GM12891 (cell line): ENCODE results near the gene HTR3A.

ENCODE experiments used
- PAX5 ChIP-seq: IDR thresholded peaks from 2 replicates; pipeline ENCODE4 v1.6.1; 2011; ENCODE audit warnings: low read length, moderate library complexity, mild to moderate bottlenecking; ENCODE audit not compliant: insufficient read depth, severe bottlenecking
- POLR2A ChIP-seq: IDR thresholded peaks from 2 replicates; pipeline ENCODE4 v1.6.1; 2011; ENCODE audit warnings: low read depth, low read length, control low read depth
- POLR2AphosphoS5 ChIP-seq: IDR thresholded peaks from 2 replicates; pipeline ENCODE4 v1.6.1; 2011; ENCODE audit warnings: low read depth, low read length, control low read depth
- POU2F2 ChIP-seq: IDR thresholded peaks from 2 replicates; pipeline ENCODE4 v1.6.1; 2011; ENCODE audit warnings: low read depth, mild to moderate bottlenecking, control low read depth, low read length, moderate library complexity
- SPI1 ChIP-seq: IDR thresholded peaks from 2 replicates; pipeline ENCODE4 v1.6.1; 2011; ENCODE audit warnings: low read depth, low read length, control low read depth

- TF ChIP-seq POLR2A (no peak), SPI1 (no peak), POLR2AphosphoS5 (no peak), PAX5 (no peak), POU2F2 (no peak)
These were observed 22.3 kb upstream of the HTR3A start for GRCh38 chr11:113952588-113952987.
